ENCODE data around the gene IPO4. TPM values are rescaled to one million over a fixed set of nuclear protein-coding genes. Genes with fewer than 3 reads are reported as not detected.

The IPO4 gene
- total RNA-seq, 6 experiments from 2014 or later, result 17.9 to 44.0 (median 23.0) TPM

DNA sequence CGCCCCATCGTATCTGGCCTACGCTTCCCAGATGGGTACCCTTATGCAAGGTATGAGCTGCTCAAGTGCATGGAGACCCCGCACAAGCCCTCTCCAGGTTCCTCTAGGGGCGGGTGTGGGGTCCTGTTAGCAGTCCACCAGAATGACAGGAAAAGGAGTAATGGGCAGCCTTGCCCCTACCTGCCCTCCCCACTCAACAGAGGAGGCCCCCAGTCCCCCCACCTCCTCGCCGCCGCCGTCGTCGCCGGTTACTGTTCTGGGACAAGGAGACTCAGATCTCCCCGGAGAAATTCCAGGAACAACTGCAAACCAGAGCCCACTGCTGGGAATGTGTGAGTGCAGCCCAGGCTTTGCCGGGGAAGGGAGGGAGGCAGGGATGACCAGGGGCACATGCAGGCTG lies 10.7 kb downstream of the IPO4 start:
- no peak for DNase-seq
- intact Hi-C loops (cut with DNase I), result no loop called here
- 90% methylated on average over 6 of the region's 14 CpGs for WGBS (ENCODE audit: insufficient coverage, low coverage, low lambda C conversion rate, missing lambda C conversion rate)

DNA sequence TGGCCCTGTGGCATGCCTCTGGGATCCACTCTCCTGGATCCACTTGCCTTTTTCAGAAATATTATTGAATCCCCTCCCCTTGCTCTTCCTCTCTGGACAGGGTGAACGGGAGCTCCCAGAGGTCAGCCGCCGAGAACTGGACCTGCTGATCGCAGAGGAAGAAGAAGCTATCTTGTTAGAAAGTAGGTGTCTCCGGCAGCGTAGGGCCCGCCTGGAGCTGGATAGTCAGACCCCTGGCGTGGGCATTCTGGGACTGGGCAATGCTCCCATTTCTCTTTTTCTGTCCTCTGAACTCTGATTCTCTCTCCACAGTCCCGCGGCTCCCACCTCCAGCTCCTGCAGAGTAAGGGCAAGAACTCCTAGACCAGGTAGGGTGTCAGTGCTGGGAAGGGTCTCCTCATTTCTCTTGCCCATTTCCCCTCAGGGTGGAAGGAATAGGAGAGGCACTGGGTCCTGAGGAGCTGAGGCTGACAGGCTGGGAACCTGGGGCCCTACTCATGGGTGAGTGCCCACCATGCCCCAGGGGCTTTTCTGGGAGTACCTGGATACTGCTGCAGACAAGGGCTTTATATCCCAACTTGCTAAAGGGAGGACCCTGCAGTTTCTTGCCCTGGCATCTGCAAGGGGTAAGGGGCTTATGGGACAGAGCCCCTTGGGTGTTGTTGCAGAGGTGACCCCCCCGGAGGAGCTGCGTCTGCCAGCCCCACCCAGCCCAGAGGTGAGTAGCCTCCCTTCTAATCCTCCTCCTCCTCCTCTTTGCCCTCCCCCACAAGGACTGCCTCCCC lies 11.4 kb downstream of the IPO4 start:
- TF ChIP-seq POLR2A (IDR thresholded peaks at IDR 0.05), result no peak
- TF ChIP-seq, protein P1, sequence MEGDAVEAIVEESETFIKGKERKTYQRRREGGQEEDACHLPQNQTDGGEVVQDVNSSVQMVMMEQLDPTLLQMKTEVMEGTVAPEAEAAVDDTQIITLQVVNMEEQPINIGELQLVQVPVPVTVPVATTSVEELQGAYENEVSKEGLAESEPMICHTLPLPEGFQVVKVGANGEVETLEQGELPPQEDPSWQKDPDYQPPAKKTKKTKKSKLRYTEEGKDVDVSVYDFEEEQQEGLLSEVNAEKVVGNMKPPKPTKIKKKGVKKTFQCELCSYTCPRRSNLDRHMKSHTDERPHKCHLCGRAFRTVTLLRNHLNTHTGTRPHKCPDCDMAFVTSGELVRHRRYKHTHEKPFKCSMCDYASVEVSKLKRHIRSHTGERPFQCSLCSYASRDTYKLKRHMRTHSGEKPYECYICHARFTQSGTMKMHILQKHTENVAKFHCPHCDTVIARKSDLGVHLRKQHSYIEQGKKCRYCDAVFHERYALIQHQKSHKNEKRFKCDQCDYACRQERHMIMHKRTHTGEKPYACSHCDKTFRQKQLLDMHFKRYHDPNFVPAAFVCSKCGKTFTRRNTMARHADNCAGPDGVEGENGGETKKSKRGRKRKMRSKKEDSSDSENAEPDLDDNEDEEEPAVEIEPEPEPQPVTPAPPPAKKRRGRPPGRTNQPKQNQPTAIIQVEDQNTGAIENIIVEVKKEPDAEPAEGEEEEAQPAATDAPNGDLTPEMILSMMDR (IDR thresholded peaks at IDR 0.05), result no peak
- intact Hi-C loops (cut with DNase I), result no loop called here
- ATAC-seq, result no peak
- H3K4me3 ChIP-seq, result no peak overlapping the region
- peaks cover 0 to 23% (median 11%) of the 10 kb centered on the region in 4 donors for H3K4me1 ChIP-seq
- peaks cover 0 to 15% (median 8%) of the 10 kb centered on the region in 4 donors for H3K36me3 ChIP-seq
- H3K27me3 ChIP-seq, result no peaks in the 10 kb centered on the region
- H3K27ac ChIP-seq, result no peak overlapping the region
- no peaks in the 10 kb centered on the region for H3K9me3 ChIP-seq
- DNase-seq, result no peak
- WGBS (ENCODE audit: insufficient coverage, low coverage, low lambda C conversion rate, missing lambda C conversion rate), result no CpG with 5 or more reads among the region's 12 CpGs

More for the DNA sequence above, 10.7 kb downstream of the IPO4 start:
- no peak overlapping the region for H3K4me3 ChIP-seq
- H3K27me3 ChIP-seq, result no peaks in the 10 kb centered on the region
- no peak for TF ChIP-seq POLR2A (IDR thresholded peaks at IDR 0.05)
- TF ChIP-seq, protein P1 (IDR thresholded peaks at IDR 0.05), result no peak
- H3K27ac ChIP-seq, result no peak overlapping the region
- ATAC-seq, result no peak
- peaks cover 0 to 23% (median 11%) of the 10 kb centered on the region in 4 donors for H3K4me1 ChIP-seq
- peaks cover 0 to 18% (median 9%) of the 10 kb centered on the region in 4 donors for H3K36me3 ChIP-seq
- no peaks in the 10 kb centered on the region for H3K9me3 ChIP-seq

DNA sequence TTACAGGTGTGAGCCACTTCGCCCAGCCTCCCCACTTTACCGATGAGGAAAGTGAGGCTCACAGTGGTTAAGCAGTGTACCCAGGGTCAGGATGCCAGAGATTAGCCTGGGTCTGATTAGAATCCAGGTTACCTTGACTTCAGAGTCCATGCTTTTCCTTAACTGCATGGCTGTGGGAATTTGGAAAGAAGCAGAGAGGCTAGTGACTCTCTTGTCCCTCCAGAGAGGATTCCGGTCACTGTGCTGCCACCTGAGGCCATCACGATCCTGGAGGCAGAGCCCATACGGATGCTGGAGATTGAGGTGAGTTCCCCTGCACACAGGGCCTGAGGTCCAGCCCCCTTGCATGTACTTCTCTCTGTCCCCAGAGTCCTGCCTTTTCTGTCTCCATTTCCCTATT lies 12.0 kb downstream of the IPO4 start:
- Histone ChIP-seq H3K4me1 (peaks cover 0 to 23% (median 11%) of the 10 kb centered on the region in 4 donors), H3K27me3 (no peaks in the 10 kb centered on the region), H3K4me3 (no peak overlapping the region), H3K9me3 (no peaks in the 10 kb centered on the region), H3K27ac (no peak overlapping the region), H3K36me3 (peaks cover 0 to 11% (median 8%) of the 10 kb centered on the region in 4 donors)
- DNase-seq (no peak), ATAC-seq (no peak)
- WGBS (ENCODE audit: insufficient coverage, low coverage, low lambda C conversion rate, missing lambda C conversion rate), result no CpG with 5 or more reads among the region's 5 CpGs
- intact Hi-C loops (cut with DNase I), result no loop called here
- TF ChIP-seq, protein P1 (IDR thresholded peaks at IDR 0.05), result no peak
- TF ChIP-seq POLR2A (IDR thresholded peaks at IDR 0.05), result no peak

DNA sequence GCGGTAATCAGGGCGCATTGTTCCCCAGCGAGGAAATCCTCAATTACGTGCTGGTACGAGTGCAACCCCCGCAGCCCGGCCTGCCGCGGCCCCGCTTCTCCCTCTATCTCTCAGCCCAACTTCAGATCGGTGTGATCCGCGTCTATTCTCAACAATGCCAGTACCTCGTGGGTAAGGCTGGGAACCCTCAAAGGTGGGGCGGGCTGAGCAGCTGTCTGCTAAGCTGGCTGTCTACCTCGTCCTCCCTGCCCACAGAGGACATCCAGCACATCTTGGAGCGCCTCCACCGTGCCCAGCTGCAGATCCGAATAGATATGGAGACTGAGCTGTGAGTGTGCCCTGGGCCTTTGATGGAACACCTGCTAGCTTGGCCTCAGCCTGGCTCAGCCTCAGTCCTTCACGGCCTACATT lies 15.7 kb downstream of the IPO4 start:
- Histone ChIP-seq H3K4me3 (no peak overlapping the region), H3K9me3 (no peaks in the 10 kb centered on the region), H3K4me1 (no peaks in the 10 kb centered on the region), H3K27ac (no peak overlapping the region), H3K36me3 (peaks cover 0 to 5% (median 0%) of the 10 kb centered on the region in 4 donors), H3K27me3 (no peaks in the 10 kb centered on the region)
- intact Hi-C loops (cut with DNase I), result no loop called here
- TF ChIP-seq, protein P1 (IDR thresholded peaks at IDR 0.05), result no peak
- TF ChIP-seq POLR2A (IDR thresholded peaks at IDR 0.05), result no peak
- DNase-seq (peak in 1 of 3 donors; percentile 49), ATAC-seq (no peak)
- 87% methylated on average over 20 of the region's 20 CpGs for WGBS (ENCODE audit: insufficient coverage, low coverage, low lambda C conversion rate, missing lambda C conversion rate)

Measured in right lobe of liver (tissue), 6 donors.